IMR-90 (cell line): ENCODE results near the gene ABHD18.

Experiments used
- FOS ChIP-seq: fragments of 150-350 bp; IDR thresholded peaks from 2 replicates; pipeline ENCODE4 v1.6.1; 2016; ENCODE audit warnings: low read depth, low read length
- MAFK ChIP-seq: IDR thresholded peaks from 2 replicates; pipeline ENCODE4 v1.6.1; 2012; ENCODE audit warnings: low read depth, low read length, improper control_type of control experiment
- POLR2A ChIP-seq: IDR thresholded peaks from 2 replicates; pipeline ENCODE4 v1.6.1; 2012; ENCODE audit warnings: mild to moderate bottlenecking, low read depth, low read length
- RCOR1 ChIP-seq: IDR thresholded peaks from 2 replicates; pipeline ENCODE4 v1.6.1; 2012; ENCODE audit warnings: mild to moderate bottlenecking, low read length, improper control_type of control experiment; ENCODE audit not compliant: insufficient replicate concordance
- SMC3 ChIP-seq: fragments of 150-350 bp; IDR thresholded peaks from 2 replicates; pipeline ENCODE4 v1.6.1; 2016; ENCODE audit warnings: low read depth, mild to moderate bottlenecking, antibody characterized with exemption, low read length, moderate library complexity
- TF ChIP-seq, protein P1 (sequence below): conservative IDR thresholded peaks from 2 replicates; pipeline ENCODE4 v1.5.1; 2012; ENCODE audit warnings: mild to moderate bottlenecking, low read depth, low read length, improper control_type of control experiment

DNA sequence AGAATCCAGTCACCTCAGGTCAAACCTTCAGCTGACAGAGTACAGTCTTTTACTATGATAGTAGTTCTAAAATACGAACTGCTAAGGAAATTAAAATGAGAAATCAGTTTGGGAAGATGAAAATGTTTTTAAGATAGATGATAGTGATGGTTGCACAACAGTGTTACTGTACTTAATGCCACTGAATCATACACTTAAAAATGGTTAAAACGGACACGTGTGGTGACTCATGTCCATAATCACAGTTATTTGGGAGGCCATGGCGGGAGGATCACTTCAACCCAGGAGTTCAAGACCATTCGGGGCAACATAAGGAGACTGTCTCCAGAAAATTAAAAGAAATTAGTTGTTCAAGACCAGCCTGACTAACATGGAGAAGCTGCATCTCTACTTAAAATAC lies 41.4 kb downstream of the ABHD18 start:
- TF ChIP-seq, protein P1, sequence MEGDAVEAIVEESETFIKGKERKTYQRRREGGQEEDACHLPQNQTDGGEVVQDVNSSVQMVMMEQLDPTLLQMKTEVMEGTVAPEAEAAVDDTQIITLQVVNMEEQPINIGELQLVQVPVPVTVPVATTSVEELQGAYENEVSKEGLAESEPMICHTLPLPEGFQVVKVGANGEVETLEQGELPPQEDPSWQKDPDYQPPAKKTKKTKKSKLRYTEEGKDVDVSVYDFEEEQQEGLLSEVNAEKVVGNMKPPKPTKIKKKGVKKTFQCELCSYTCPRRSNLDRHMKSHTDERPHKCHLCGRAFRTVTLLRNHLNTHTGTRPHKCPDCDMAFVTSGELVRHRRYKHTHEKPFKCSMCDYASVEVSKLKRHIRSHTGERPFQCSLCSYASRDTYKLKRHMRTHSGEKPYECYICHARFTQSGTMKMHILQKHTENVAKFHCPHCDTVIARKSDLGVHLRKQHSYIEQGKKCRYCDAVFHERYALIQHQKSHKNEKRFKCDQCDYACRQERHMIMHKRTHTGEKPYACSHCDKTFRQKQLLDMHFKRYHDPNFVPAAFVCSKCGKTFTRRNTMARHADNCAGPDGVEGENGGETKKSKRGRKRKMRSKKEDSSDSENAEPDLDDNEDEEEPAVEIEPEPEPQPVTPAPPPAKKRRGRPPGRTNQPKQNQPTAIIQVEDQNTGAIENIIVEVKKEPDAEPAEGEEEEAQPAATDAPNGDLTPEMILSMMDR = no peak
- TF ChIP-seq POLR2A = no peak
- no peak for TF ChIP-seq RCOR1
- TF ChIP-seq FOS = peak; percentile 28; the same call in 1 of the 2 replicates
- TF ChIP-seq MAFK = no peak
- TF ChIP-seq SMC3 = no peak
